GM12892 (cell line): ENCODE results near the gene SLC24A3.

Source experiments
- POLR2A ChIP-seq: IDR thresholded peaks from 2 replicates; pipeline ENCODE4 v1.6.1; 2011; ENCODE audit warnings: low read depth, low read length, control low read depth
- POLR2AphosphoS5 ChIP-seq: IDR thresholded peaks from 2 replicates; pipeline ENCODE4 v1.6.1; 2011; ENCODE audit warnings: low read depth, low read length, control low read depth

- no peak for TF ChIP-seq POLR2A
- TF ChIP-seq POLR2AphosphoS5, result no peak
Observed at GRCh38 chr20:19557291-19557690, 344.8 kb downstream of the SLC24A3 start.
